ENCODE results near the gene ATP2C1.
A peak's percentile ranks its signal among the peaks of the same experiment; 100 is the strongest.

Gene ATP2C1

DNA sequence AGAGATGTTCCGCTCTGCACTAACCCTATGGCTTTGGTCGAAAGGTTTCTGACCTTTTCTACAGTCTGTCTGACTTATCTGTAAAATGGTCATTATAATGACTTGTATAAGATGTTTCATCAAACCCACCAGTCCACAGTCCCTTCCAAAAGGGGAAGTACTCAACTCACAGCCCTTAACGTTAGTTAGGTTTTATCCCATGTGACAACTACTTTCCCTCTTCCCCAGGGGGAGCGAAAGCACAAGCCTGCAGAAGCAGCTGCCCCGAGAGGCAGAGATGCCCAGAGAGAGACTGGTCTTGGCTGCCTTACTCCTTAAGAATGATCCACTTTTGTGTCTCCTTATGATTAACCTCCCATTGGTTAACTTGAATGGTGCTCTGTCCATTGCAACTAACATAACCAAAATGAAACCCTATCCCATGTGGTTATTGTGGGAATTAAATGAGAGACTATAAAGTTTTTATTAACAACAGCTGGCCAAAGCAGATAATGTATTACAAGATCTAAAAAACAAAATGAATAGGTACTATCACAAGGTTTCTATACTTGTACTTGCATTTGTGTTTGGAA, 126.3 kb downstream of the ATP2C1 start:
- H3K4me3 ChIP-seq (ENCODE audit: low read depth, low read length), result peak overlapping the region; percentile 4
- no peak for TF ChIP-seq POLR2A (IDR thresholded peaks at IDR 0.05; ENCODE audit: extremely low read depth, insufficient read length)
- TF ChIP-seq, protein P1, sequence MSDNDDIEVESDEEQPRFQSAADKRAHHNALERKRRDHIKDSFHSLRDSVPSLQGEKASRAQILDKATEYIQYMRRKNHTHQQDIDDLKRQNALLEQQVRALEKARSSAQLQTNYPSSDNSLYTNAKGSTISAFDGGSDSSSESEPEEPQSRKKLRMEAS (IDR thresholded peaks at IDR 0.05; ENCODE audit: low read depth, low read length), result peak; percentile 88
- peak; percentile 75 for TF ChIP-seq MYC (IDR thresholded peaks at IDR 0.05; ENCODE audit: low read depth, low read length)
- TF ChIP-seq, protein P2, sequence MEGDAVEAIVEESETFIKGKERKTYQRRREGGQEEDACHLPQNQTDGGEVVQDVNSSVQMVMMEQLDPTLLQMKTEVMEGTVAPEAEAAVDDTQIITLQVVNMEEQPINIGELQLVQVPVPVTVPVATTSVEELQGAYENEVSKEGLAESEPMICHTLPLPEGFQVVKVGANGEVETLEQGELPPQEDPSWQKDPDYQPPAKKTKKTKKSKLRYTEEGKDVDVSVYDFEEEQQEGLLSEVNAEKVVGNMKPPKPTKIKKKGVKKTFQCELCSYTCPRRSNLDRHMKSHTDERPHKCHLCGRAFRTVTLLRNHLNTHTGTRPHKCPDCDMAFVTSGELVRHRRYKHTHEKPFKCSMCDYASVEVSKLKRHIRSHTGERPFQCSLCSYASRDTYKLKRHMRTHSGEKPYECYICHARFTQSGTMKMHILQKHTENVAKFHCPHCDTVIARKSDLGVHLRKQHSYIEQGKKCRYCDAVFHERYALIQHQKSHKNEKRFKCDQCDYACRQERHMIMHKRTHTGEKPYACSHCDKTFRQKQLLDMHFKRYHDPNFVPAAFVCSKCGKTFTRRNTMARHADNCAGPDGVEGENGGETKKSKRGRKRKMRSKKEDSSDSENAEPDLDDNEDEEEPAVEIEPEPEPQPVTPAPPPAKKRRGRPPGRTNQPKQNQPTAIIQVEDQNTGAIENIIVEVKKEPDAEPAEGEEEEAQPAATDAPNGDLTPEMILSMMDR (IDR thresholded peaks at IDR 0.05; ENCODE audit: low read depth, low read length), result no peak
- peak; percentile 91 for DNase-seq (ENCODE audit: low read depth)

DNA sequence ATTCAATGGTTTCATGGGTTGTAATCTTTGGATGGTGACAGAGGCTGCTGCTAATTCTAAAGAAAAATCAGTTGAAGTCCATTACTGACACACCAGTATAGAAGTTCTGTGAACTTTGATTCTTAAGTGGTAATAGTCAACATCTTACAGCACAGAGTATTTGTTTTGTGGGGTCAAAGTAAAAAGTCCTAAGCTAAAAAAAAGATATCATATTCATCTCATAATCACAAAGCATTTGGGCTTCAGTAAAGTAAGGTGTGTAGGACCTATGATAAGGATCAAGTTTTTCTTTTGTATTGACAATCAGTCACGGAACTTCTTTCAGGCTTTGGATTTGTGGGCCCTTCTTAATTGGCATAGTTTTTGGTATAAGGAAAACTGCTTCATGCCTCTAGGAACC, 131.7 kb downstream of the ATP2C1 start:
- no peak for DNase-seq (ENCODE audit: low read depth)
- TF ChIP-seq, protein P2 (IDR thresholded peaks at IDR 0.05; ENCODE audit: low read depth, low read length), result no peak
- TF ChIP-seq, protein P1 (IDR thresholded peaks at IDR 0.05; ENCODE audit: low read depth, low read length), result no peak
- TF ChIP-seq MYC (IDR thresholded peaks at IDR 0.05; ENCODE audit: low read depth, low read length), result no peak
- TF ChIP-seq POLR2A (IDR thresholded peaks at IDR 0.05; ENCODE audit: extremely low read depth, insufficient read length), result no peak
- H3K4me3 ChIP-seq (ENCODE audit: low read depth, low read length), result peak overlapping the region; percentile 88

DNA sequence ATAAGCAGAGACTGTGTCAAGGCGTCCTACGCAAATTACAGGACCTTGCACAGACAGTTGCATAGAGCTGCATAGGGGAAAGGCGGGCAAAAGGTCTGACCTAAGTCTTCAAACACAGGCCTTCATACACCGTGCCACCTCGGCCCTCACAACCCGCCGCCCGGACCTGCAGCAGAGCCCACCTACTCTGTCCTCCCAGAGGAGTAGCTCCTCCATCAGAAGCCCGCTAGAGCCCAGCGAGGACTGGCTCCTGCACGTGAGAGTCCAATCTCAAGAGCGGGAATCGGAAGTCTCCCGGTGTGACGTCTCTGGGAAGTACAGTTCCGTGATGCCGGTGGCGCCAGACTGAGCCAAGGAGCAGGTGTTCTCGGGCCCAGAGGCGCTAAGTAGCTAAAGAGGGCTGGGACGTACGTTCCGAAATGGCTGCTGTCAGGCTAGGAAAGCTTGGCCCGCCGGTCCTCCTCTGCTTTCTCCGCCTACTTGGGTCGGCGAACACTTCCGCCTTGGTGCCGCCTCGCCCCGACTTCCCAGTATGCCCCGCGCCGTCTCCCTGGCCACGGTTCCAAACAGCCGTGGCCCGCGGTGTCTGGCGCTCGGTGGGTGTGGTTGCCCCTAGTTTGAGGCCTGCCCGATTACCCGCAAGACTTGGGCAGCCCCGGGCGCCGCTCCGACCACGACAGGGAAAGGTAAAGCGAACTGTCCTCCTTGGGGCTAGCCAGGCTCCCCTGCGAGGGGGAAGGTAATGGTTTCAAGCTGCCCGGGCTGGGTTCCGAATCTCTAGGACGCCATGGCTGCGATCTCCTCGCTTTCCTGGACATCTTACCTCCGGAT, 132.7 kb downstream of the ATP2C1 start, which contains the start of the genes ASTE1 and NEK11:
Gene ASTE1 (minus strand): TSS at position 505 of the 831 bp plus-strand sequence. CDS start 1,519 bp downstream, outside the sequence.
Gene NEK11 (plus strand): TSS at position 557 of the 831 bp plus-strand sequence. CDS start 2,832 bp downstream, outside the sequence.
- H3K4me3 ChIP-seq (ENCODE audit: low read depth, low read length), result peak within 1 kb of the TSS; percentile 88
- TF ChIP-seq MYC (IDR thresholded peaks at IDR 0.05; ENCODE audit: low read depth, low read length), result peak; percentile 58; the same call in 1 of the 2 replicates
- TF ChIP-seq POLR2A (IDR thresholded peaks at IDR 0.05; ENCODE audit: extremely low read depth, insufficient read length), result peak; percentile 80
- TF ChIP-seq, protein P1 (IDR thresholded peaks at IDR 0.05; ENCODE audit: low read depth, low read length), result peak; percentile 72
- TF ChIP-seq, protein P2 (IDR thresholded peaks at IDR 0.05; ENCODE audit: low read depth, low read length), result no peak
- DNase-seq (ENCODE audit: low read depth), result peak; percentile 88

DNA sequence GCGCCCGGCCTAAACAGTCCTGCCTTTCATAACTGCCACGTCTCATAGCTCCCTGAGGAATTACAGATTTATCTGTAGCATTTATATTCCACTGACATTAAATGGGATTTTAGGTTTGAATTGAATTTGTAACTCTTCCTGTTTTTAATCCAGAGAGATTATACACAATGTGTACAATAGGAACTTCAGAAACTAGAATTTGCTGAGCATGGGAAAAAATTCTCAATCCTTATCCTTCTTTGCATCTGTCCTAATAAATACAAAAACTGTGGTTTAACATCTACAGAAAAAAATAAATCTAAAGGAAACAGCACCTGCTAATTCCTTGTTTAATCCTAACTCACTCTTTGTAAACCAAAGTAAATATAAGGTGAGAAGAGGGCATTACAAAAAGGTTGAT, 135.0 kb downstream of the ATP2C1 start:
- H3K4me3 ChIP-seq (ENCODE audit: low read depth, low read length), result no peak overlapping the region
- TF ChIP-seq, protein P1 (IDR thresholded peaks at IDR 0.05; ENCODE audit: low read depth, low read length), result no peak
- no peak for TF ChIP-seq POLR2A (IDR thresholded peaks at IDR 0.05; ENCODE audit: extremely low read depth, insufficient read length)
- TF ChIP-seq, protein P2 (IDR thresholded peaks at IDR 0.05; ENCODE audit: low read depth, low read length), result no peak
- no peak for TF ChIP-seq MYC (IDR thresholded peaks at IDR 0.05; ENCODE audit: low read depth, low read length)
- no peak for DNase-seq (ENCODE audit: low read depth)

DNA sequence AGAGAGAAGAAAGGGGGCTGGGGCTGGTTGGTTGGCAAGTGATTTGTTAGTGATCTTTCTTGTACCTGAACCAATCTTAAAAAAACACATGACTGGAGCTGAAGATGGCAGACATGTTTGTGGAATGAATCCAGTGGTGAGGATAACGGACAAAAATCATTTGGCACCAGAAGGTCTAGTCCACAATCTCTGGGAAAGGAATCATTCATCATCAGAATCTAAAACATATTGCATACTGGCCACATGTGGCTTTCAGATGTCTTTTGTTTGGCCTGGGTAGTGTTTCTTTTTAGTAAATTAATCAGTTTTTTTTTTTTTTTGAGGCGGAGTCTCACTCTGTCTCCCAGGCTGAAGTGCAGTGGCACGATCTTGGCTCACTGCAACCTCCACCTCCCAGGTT, 137.8 kb downstream of the ATP2C1 start:
- DNase-seq (ENCODE audit: low read depth), result no peak
- no peak overlapping the region for H3K4me3 ChIP-seq (ENCODE audit: low read depth, low read length)
- TF ChIP-seq MYC (IDR thresholded peaks at IDR 0.05; ENCODE audit: low read depth, low read length) (no peak), POLR2A (IDR thresholded peaks at IDR 0.05; ENCODE audit: extremely low read depth, insufficient read length) (no peak)
- TF ChIP-seq, protein P1 (IDR thresholded peaks at IDR 0.05; ENCODE audit: low read depth, low read length), result no peak
- TF ChIP-seq, protein P2 (IDR thresholded peaks at IDR 0.05; ENCODE audit: low read depth, low read length), result no peak

Data from NB4 (cell line).